ENCODE measurements around the gene FABP1. TPM values are rescaled to one million over a fixed set of nuclear protein-coding genes. Genes with fewer than 3 reads are reported as not detected.

The FABP1 gene
- total and polyA plus RNA-seq, 2 donors (not counting 1 experiment from before 2014, with no cell fraction given), result not detected

GRCh38 chr2:88085602-88086001 lies 42.3 kb downstream of the FABP1 start:
- no peak overlapping the region for H2AFZ ChIP-seq (ENCODE audit: insufficient read depth, low read depth, low read length, poor library complexity, severe bottlenecking)
- TF ChIP-seq, protein P1, sequence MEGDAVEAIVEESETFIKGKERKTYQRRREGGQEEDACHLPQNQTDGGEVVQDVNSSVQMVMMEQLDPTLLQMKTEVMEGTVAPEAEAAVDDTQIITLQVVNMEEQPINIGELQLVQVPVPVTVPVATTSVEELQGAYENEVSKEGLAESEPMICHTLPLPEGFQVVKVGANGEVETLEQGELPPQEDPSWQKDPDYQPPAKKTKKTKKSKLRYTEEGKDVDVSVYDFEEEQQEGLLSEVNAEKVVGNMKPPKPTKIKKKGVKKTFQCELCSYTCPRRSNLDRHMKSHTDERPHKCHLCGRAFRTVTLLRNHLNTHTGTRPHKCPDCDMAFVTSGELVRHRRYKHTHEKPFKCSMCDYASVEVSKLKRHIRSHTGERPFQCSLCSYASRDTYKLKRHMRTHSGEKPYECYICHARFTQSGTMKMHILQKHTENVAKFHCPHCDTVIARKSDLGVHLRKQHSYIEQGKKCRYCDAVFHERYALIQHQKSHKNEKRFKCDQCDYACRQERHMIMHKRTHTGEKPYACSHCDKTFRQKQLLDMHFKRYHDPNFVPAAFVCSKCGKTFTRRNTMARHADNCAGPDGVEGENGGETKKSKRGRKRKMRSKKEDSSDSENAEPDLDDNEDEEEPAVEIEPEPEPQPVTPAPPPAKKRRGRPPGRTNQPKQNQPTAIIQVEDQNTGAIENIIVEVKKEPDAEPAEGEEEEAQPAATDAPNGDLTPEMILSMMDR (IDR thresholded peaks at IDR 0.05), result no peak
- TF ChIP-seq EZH2 (IDR thresholded peaks at IDR 0.05; ENCODE audit: borderline replicate concordance, insufficient read depth, low read depth, low read length, poor library complexity, severe bottlenecking), result no peak

DNA sequence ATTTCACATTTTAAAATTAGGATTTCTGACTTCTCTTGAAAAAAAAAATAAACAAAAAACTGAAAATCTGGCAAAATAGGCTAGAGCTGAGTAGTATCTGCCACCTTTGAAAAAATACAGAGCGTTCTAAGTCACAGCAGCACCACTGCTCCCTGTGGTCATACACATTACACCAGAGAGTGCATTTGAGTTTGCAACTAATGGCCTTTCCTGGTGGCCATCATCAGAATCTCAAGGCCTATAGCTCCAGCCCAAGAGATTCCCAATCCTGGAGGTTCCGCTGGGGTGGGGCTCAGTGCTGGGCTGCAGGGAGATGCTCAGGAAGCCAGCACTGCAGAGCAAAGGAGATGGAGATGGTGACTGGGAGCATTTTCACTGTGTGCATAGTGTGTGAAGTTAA lies 42.8 kb downstream of the FABP1 start:
- POLR2A ChIA-PET, result no interaction called here
- ATAC-seq (ENCODE audit: low read depth), result no peak

More at GRCh38 chr2:88085602-88086001, 42.3 kb downstream of the FABP1 start:
- Histone ChIP-seq H3K27ac (ENCODE audit: low read length in 2 of 2) (no peak overlapping the region), H3K79me2 (ENCODE audit: control insufficient read depth, insufficient read depth, low read length) (no peaks in the 10 kb centered on the region), H3K27me3 (replicated peaks in 1 of 4; ENCODE audit: control extremely low read depth in 1 of 4, control insufficient read depth in 3 of 4, insufficient read depth in 4 of 4, low read length in 3 of 4) (no peaks in the 10 kb centered on the region), H3K9me3 (ENCODE audit: control extremely low read depth in 1 of 3, control insufficient read depth in 2 of 3, insufficient read depth in 1 of 3, low read length in 2 of 3) (no peaks in the 10 kb centered on the region), H3K9ac (ENCODE audit: low read length) (no peak overlapping the region), H3K4me2 (replicated peaks; ENCODE audit: low read depth, low read length, poor library complexity, severe bottlenecking) (no peak overlapping the region), H3K4me3 (ENCODE audit: control extremely low read depth in 1 of 5, extremely low read depth in 1 of 5, insufficient read depth in 1 of 5, low read depth in 2 of 5, low read length in 4 of 5) (no peak overlapping the region), H3K4me1 (ENCODE audit: control insufficient read depth in 2 of 2, insufficient read depth in 2 of 2, low read length in 2 of 2) (peaks cover 4 to 9% of the 10 kb centered on the region in 2 donors), H4K20me1 (ENCODE audit: control insufficient read depth, insufficient read depth, low read length, poor library complexity, severe bottlenecking) (no peaks in the 10 kb centered on the region), H3K36me3 (replicated peaks in 1 of 2; ENCODE audit: control extremely low read depth in 1 of 2, control insufficient read depth in 1 of 2, extremely low read depth in 1 of 2, insufficient read depth in 2 of 2, low read length in 1 of 2) (no peaks in the 10 kb centered on the region)
- ChIA-PET CTCF (no interaction called here), POLR2A (no interaction called here)
- 87% methylated on average over 3 of the region's 5 CpGs for WGBS (ENCODE audit: insufficient coverage)
- Mint-ChIP-seq H3K27ac (no peak overlapping the region), H3K27me3 (peaks cover 4% of the 10 kb centered on the region), H3K4me1 (peaks cover 8% of the 10 kb centered on the region), H3K4me3 (no peak overlapping the region), H3K9me3 (ENCODE audit: insufficient read depth) (no peaks in the 10 kb centered on the region)
- DNase-seq, result no peak
- intact Hi-C loops (cut with micrococcal nuclease), result no loop called here
- ATAC-seq (ENCODE audit: low read depth), result no peak

More for the DNA sequence above, 42.8 kb downstream of the FABP1 start:
- Mint-ChIP-seq H3K27me3 (peaks cover 4% of the 10 kb centered on the region), H3K27ac (no peak overlapping the region), H3K9me3 (ENCODE audit: insufficient read depth) (no peaks in the 10 kb centered on the region), H3K4me1 (peaks cover 4% of the 10 kb centered on the region), H3K4me3 (no peak overlapping the region)
- Histone ChIP-seq H3K27me3 (replicated peaks in 1 of 4; ENCODE audit: control extremely low read depth in 1 of 4, control insufficient read depth in 3 of 4, insufficient read depth in 4 of 4, low read length in 3 of 4) (no peaks in the 10 kb centered on the region), H2AFZ (ENCODE audit: insufficient read depth, low read depth, low read length, poor library complexity, severe bottlenecking) (no peak overlapping the region), H3K9me3 (ENCODE audit: control extremely low read depth in 1 of 3, control insufficient read depth in 2 of 3, insufficient read depth in 1 of 3, low read length in 2 of 3) (no peaks in the 10 kb centered on the region), H3K4me1 (ENCODE audit: control insufficient read depth in 2 of 2, insufficient read depth in 2 of 2, low read length in 2 of 2) (peaks cover 0 to 4% of the 10 kb centered on the region in 2 donors), H4K20me1 (ENCODE audit: control insufficient read depth, insufficient read depth, low read length, poor library complexity, severe bottlenecking) (no peaks in the 10 kb centered on the region), H3K36me3 (replicated peaks in 1 of 2; ENCODE audit: control extremely low read depth in 1 of 2, control insufficient read depth in 1 of 2, extremely low read depth in 1 of 2, insufficient read depth in 2 of 2, low read length in 1 of 2) (no peaks in the 10 kb centered on the region), H3K4me2 (replicated peaks; ENCODE audit: low read depth, low read length, poor library complexity, severe bottlenecking) (no peak overlapping the region), H3K27ac (ENCODE audit: low read length in 2 of 2) (no peak overlapping the region), H3K79me2 (ENCODE audit: control insufficient read depth, insufficient read depth, low read length) (no peaks in the 10 kb centered on the region), H3K4me3 (ENCODE audit: control extremely low read depth in 1 of 5, extremely low read depth in 1 of 5, insufficient read depth in 1 of 5, low read depth in 2 of 5, low read length in 4 of 5) (no peak overlapping the region), H3K9ac (ENCODE audit: low read length) (no peak overlapping the region)
- 100% methylated on average over 1 of the region's 2 CpGs for WGBS (ENCODE audit: insufficient coverage)
- CTCF ChIA-PET, result no interaction called here
- intact Hi-C loops (cut with micrococcal nuclease), result no loop called here
- TF ChIP-seq EZH2 (IDR thresholded peaks at IDR 0.05; ENCODE audit: borderline replicate concordance, insufficient read depth, low read depth, low read length, poor library complexity, severe bottlenecking), result no peak
- TF ChIP-seq, protein P1 (IDR thresholded peaks at IDR 0.05), result no peak
- no peak for DNase-seq
